ENCODE results near the gene VRK2. TPM values are rescaled to one million over a fixed set of nuclear protein-coding genes. Genes with fewer than 3 reads are reported as not detected.
"Not testable (repeated sequence)": the region's sequence is repeated elsewhere in the genome, so short reads cannot be mapped to it uniquely, and the experiment has no call there.

Gene VRK2
- total RNA-seq, 1 donor = 22.1 TPM

GRCh38 chr2:58158481-58158880 is 111.9 kb downstream of the VRK2 start:
- Histone ChIP-seq H3K36me3 (ENCODE audit: insufficient read depth, low read length) (peaks cover 9% of the 10 kb centered on the region), H4K20me1 (ENCODE audit: insufficient read depth, low read length) (no peaks in the 10 kb centered on the region), H3K4me2 (ENCODE audit: insufficient read depth, low read length) (no peak overlapping the region), H3K27me3 (ENCODE audit: insufficient read depth, low read length) (no peaks in the 10 kb centered on the region), H3K4me3 (ENCODE audit: insufficient read depth, low read length) (no peak overlapping the region), H3K27ac (ENCODE audit: low read depth, low read length) (no peak overlapping the region), H3K79me2 (ENCODE audit: insufficient read depth, low read length) (peaks cover 4% of the 10 kb centered on the region), H3K9me3 (ENCODE audit: low read depth, low read length) (no peaks in the 10 kb centered on the region), H2AFZ (ENCODE audit: low read length) (no peak overlapping the region), H3K4me1 (ENCODE audit: insufficient read depth, low read length) (peaks cover 17% of the 10 kb centered on the region)
- DNase-seq (ENCODE audit: insufficient read length, low spot score, missing footprints) = no peak
- TF ChIP-seq CTCF (IDR thresholded peaks at IDR 0.05; ENCODE audit: extremely low read depth, low read depth, low read length) = no peak

GRCh38 chr2:58163913-58164312 is 117.3 kb downstream of the VRK2 start:
- peaks cover 9% of the 10 kb centered on the region for H3K36me3 ChIP-seq (ENCODE audit: insufficient read depth, low read length)
- TF ChIP-seq CTCF (IDR thresholded peaks at IDR 0.05; ENCODE audit: extremely low read depth, low read depth, low read length) = no peak
- DNase-seq (ENCODE audit: insufficient read length, low spot score, missing footprints) = no peak

GRCh38 chr2:58168130-58168529 is 121.5 kb downstream of the VRK2 start:
- not testable (repeated sequence) for H3K27ac ChIP-seq (ENCODE audit: low read depth, low read length); H3K4me3 ChIP-seq (ENCODE audit: insufficient read depth, low read length); H4K20me1 ChIP-seq (ENCODE audit: insufficient read depth, low read length); H3K36me3 ChIP-seq (ENCODE audit: insufficient read depth, low read length); DNase-seq (ENCODE audit: insufficient read length, low spot score, missing footprints); H3K4me1 ChIP-seq (ENCODE audit: insufficient read depth, low read length); H3K4me2 ChIP-seq (ENCODE audit: insufficient read depth, low read length); H3K9me3 ChIP-seq (ENCODE audit: low read depth, low read length); H3K79me2 ChIP-seq (ENCODE audit: insufficient read depth, low read length); H3K27me3 ChIP-seq (ENCODE audit: insufficient read depth, low read length); H2AFZ ChIP-seq (ENCODE audit: low read length)

More at GRCh38 chr2:58163913-58164312, 117.3 kb downstream of the VRK2 start:
- Histone ChIP-seq H3K4me1 (ENCODE audit: insufficient read depth, low read length) (no peaks in the 10 kb centered on the region), H3K27ac (ENCODE audit: low read depth, low read length) (no peak overlapping the region), H4K20me1 (ENCODE audit: insufficient read depth, low read length) (no peaks in the 10 kb centered on the region), H3K4me2 (ENCODE audit: insufficient read depth, low read length) (no peak overlapping the region), H3K79me2 (ENCODE audit: insufficient read depth, low read length) (no peaks in the 10 kb centered on the region), H3K4me3 (ENCODE audit: insufficient read depth, low read length) (no peak overlapping the region), H3K27me3 (ENCODE audit: insufficient read depth, low read length) (no peaks in the 10 kb centered on the region), H3K9me3 (ENCODE audit: low read depth, low read length) (no peaks in the 10 kb centered on the region), H2AFZ (ENCODE audit: low read length) (no peak overlapping the region)

- not testable (repeated sequence) for H3K36me3 ChIP-seq (ENCODE audit: insufficient read depth, low read length); H3K9me3 ChIP-seq (ENCODE audit: low read depth, low read length); H3K4me2 ChIP-seq (ENCODE audit: insufficient read depth, low read length); DNase-seq (ENCODE audit: insufficient read length, low spot score, missing footprints); H3K4me3 ChIP-seq (ENCODE audit: insufficient read depth, low read length); H3K4me1 ChIP-seq (ENCODE audit: insufficient read depth, low read length); H3K27ac ChIP-seq (ENCODE audit: low read depth, low read length); H4K20me1 ChIP-seq (ENCODE audit: insufficient read depth, low read length); H3K27me3 ChIP-seq (ENCODE audit: insufficient read depth, low read length); H3K79me2 ChIP-seq (ENCODE audit: insufficient read depth, low read length); H2AFZ ChIP-seq (ENCODE audit: low read length)
Measured at GRCh38 chr2:58169845-58170244, 123.2 kb downstream of the VRK2 start.

- H3K4me3 ChIP-seq (ENCODE audit: insufficient read depth, low read length); DNase-seq (ENCODE audit: insufficient read length, low spot score, missing footprints); H3K27ac ChIP-seq (ENCODE audit: low read depth, low read length); H3K4me2 ChIP-seq (ENCODE audit: insufficient read depth, low read length); H3K9me3 ChIP-seq (ENCODE audit: low read depth, low read length); H4K20me1 ChIP-seq (ENCODE audit: insufficient read depth, low read length); H3K4me1 ChIP-seq (ENCODE audit: insufficient read depth, low read length); H3K27me3 ChIP-seq (ENCODE audit: insufficient read depth, low read length); H3K36me3 ChIP-seq (ENCODE audit: insufficient read depth, low read length); H3K79me2 ChIP-seq (ENCODE audit: insufficient read depth, low read length); H2AFZ ChIP-seq (ENCODE audit: low read length): not testable (repeated sequence)
Measured at GRCh38 chr2:58170334-58170933, 123.8 kb downstream of the VRK2 start.

- not testable (repeated sequence) for H3K27ac ChIP-seq (ENCODE audit: low read depth, low read length); H3K9me3 ChIP-seq (ENCODE audit: low read depth, low read length); H3K36me3 ChIP-seq (ENCODE audit: insufficient read depth, low read length); H3K27me3 ChIP-seq (ENCODE audit: insufficient read depth, low read length); H3K79me2 ChIP-seq (ENCODE audit: insufficient read depth, low read length); DNase-seq (ENCODE audit: insufficient read length, low spot score, missing footprints); H2AFZ ChIP-seq (ENCODE audit: low read length); H4K20me1 ChIP-seq (ENCODE audit: insufficient read depth, low read length); H3K4me1 ChIP-seq (ENCODE audit: insufficient read depth, low read length); H3K4me2 ChIP-seq (ENCODE audit: insufficient read depth, low read length); H3K4me3 ChIP-seq (ENCODE audit: insufficient read depth, low read length)
Measured at GRCh38 chr2:58171831-58172230, 125.2 kb downstream of the VRK2 start.

- not testable (repeated sequence) for H2AFZ ChIP-seq (ENCODE audit: low read length); H3K36me3 ChIP-seq (ENCODE audit: insufficient read depth, low read length); H4K20me1 ChIP-seq (ENCODE audit: insufficient read depth, low read length); H3K4me2 ChIP-seq (ENCODE audit: insufficient read depth, low read length); H3K4me1 ChIP-seq (ENCODE audit: insufficient read depth, low read length); H3K4me3 ChIP-seq (ENCODE audit: insufficient read depth, low read length); H3K27ac ChIP-seq (ENCODE audit: low read depth, low read length); H3K27me3 ChIP-seq (ENCODE audit: insufficient read depth, low read length); H3K9me3 ChIP-seq (ENCODE audit: low read depth, low read length); H3K79me2 ChIP-seq (ENCODE audit: insufficient read depth, low read length); DNase-seq (ENCODE audit: insufficient read length, low spot score, missing footprints)
Measured at GRCh38 chr2:58177187-58177586, 130.6 kb downstream of the VRK2 start.

- not testable (repeated sequence) for H3K36me3 ChIP-seq (ENCODE audit: insufficient read depth, low read length)
Measured at GRCh38 chr2:58180175-58180574, 133.6 kb downstream of the VRK2 start.

More at GRCh38 chr2:58180175-58180574, 133.6 kb downstream of the VRK2 start:
- not testable (repeated sequence) for H3K79me2 ChIP-seq (ENCODE audit: insufficient read depth, low read length); H4K20me1 ChIP-seq (ENCODE audit: insufficient read depth, low read length); H3K27me3 ChIP-seq (ENCODE audit: insufficient read depth, low read length); DNase-seq (ENCODE audit: insufficient read length, low spot score, missing footprints); H3K4me1 ChIP-seq (ENCODE audit: insufficient read depth, low read length); H2AFZ ChIP-seq (ENCODE audit: low read length); H3K4me3 ChIP-seq (ENCODE audit: insufficient read depth, low read length); H3K4me2 ChIP-seq (ENCODE audit: insufficient read depth, low read length); H3K27ac ChIP-seq (ENCODE audit: low read depth, low read length); H3K9me3 ChIP-seq (ENCODE audit: low read depth, low read length)

Measured in osteoblast (primary cell).